Loucy (cell line): ENCODE results near the gene SYNE2.

Experiments used
- EZH2phosphoT487 ChIP-seq: fragments of 200-600 bp; IDR thresholded peaks from 2 replicates; pipeline ENCODE4 v1.6.1; 2018; ENCODE audit warnings: antibody characterized with exemption, mild to moderate bottlenecking, moderate library complexity, borderline replicate concordance
- TF ChIP-seq, protein P1 (sequence below): fragments of 200-600 bp; sonication (generic); conservative IDR thresholded peaks from 2 replicates; pipeline ENCODE4 v1.5.1; 2014; ENCODE audit warnings: mild to moderate bottlenecking, antibody characterized with exemption, low read length

GRCh38 chr14:64272019-64272418 lies 419.2 kb downstream of the SYNE2 start:
- TF ChIP-seq, protein P1, sequence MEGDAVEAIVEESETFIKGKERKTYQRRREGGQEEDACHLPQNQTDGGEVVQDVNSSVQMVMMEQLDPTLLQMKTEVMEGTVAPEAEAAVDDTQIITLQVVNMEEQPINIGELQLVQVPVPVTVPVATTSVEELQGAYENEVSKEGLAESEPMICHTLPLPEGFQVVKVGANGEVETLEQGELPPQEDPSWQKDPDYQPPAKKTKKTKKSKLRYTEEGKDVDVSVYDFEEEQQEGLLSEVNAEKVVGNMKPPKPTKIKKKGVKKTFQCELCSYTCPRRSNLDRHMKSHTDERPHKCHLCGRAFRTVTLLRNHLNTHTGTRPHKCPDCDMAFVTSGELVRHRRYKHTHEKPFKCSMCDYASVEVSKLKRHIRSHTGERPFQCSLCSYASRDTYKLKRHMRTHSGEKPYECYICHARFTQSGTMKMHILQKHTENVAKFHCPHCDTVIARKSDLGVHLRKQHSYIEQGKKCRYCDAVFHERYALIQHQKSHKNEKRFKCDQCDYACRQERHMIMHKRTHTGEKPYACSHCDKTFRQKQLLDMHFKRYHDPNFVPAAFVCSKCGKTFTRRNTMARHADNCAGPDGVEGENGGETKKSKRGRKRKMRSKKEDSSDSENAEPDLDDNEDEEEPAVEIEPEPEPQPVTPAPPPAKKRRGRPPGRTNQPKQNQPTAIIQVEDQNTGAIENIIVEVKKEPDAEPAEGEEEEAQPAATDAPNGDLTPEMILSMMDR = no peak
- TF ChIP-seq EZH2phosphoT487 = no peak
